SK-N-SH (cell line): ENCODE results near the gene CLEC3B.

Source experiments
- CTCF ChIP-seq: fragments of 200-600 bp; sonication (generic); IDR thresholded peaks from 2 replicates; pipeline ENCODE4 v1.6.1; 2017; ENCODE audit warnings: antibody characterized with exemption, mild to moderate bottlenecking, moderate library complexity
- ELF1 ChIP-seq: IDR thresholded peaks from 2 replicates; pipeline ENCODE4 v1.4.0; 2012
- EZH2phosphoT487 ChIP-seq: fragments of 200-600 bp; sonication (generic); IDR thresholded peaks from 2 replicates; pipeline ENCODE4 v1.6.1; 2017; ENCODE audit warnings: low read depth, mixed run types, mild to moderate bottlenecking, antibody characterized with exemption, moderate library complexity, borderline replicate concordance
- GATA2 ChIP-seq: sonication (generic); formaldehyde crosslinking; IDR thresholded peaks from 2 replicates; pipeline ENCODE4 v1.5.0; 2020; ENCODE audit warnings: mild to moderate bottlenecking, missing genetic modification reagents
- JUND ChIP-seq: IDR thresholded peaks from 2 replicates; pipeline ENCODE4 v1.4.0; 2012
- MAX ChIP-seq: IDR thresholded peaks from 2 replicates; pipeline ENCODE4 v1.4.0; 2012; ENCODE audit warnings: low read depth
- POLR2AphosphoS5 ChIP-seq: IDR thresholded peaks from 2 replicates; pipeline ENCODE4 v1.6.1; 2012; ENCODE audit warnings: low read depth, low read length
- RCOR1 ChIP-seq: fragments of 150-350 bp; IDR thresholded peaks from 2 replicates; pipeline ENCODE4 v1.6.1; 2017; ENCODE audit warnings: antibody characterized with exemption, low read length
- RFX5 ChIP-seq: IDR thresholded peaks from 2 replicates; pipeline ENCODE4 v1.6.1; 2012; ENCODE audit warnings: mild to moderate bottlenecking, improper control_type of control experiment, low read length
- SIN3A ChIP-seq: IDR thresholded peaks from 2 replicates; pipeline ENCODE4 v1.6.1; 2012; ENCODE audit warnings: low read depth, mild to moderate bottlenecking, low read length, moderate library complexity, borderline replicate concordance
- SMC3 ChIP-seq: IDR thresholded peaks from 2 replicates; pipeline ENCODE4 v1.6.1; 2012; ENCODE audit warnings: low read depth, low read length, improper control_type of control experiment
- TAF1 ChIP-seq: IDR thresholded peaks from 2 replicates; pipeline ENCODE4 v1.6.1; 2012; ENCODE audit warnings: low read depth, mild to moderate bottlenecking, low read length, moderate library complexity, borderline replicate concordance
- TCF12 ChIP-seq: IDR thresholded peaks from 2 replicates; pipeline ENCODE4 v1.4.0; 2012
- USF2 ChIP-seq: fragments of 150-350 bp; IDR thresholded peaks from 2 replicates; pipeline ENCODE4 v1.6.1; 2017; ENCODE audit warnings: antibody characterized with exemption, low read length, low read depth, borderline replicate concordance

GRCh38 chr3:45071075-45071474 lies 45.0 kb downstream of the CLEC3B start:
- no peak for TF ChIP-seq CTCF
- TF ChIP-seq TCF12, result no peak
- TF ChIP-seq POLR2AphosphoS5, result no peak
- no peak for TF ChIP-seq USF2
- TF ChIP-seq SIN3A, result no peak
- TF ChIP-seq ELF1, result no peak
- TF ChIP-seq RCOR1, result no peak
- no peak for TF ChIP-seq EZH2phosphoT487
- TF ChIP-seq MAX, result no peak
- no peak for TF ChIP-seq GATA2 (CRISPR knock-in tag)
- TF ChIP-seq JUND, result no peak
- TF ChIP-seq SMC3, result no peak
- TF ChIP-seq RFX5, result no peak
- TF ChIP-seq TAF1, result no peak
